Astrocyte (in vitro differentiated cells and primary cell): Measurements from ENCODE around the gene SMAD4. TPM values are rescaled to one million over a fixed set of nuclear protein-coding genes. Genes with fewer than 3 reads are reported as not detected.

Experiments used
- DNase-seq: peaks from one replicate; pipeline ENCODE4 v3.0.0-alpha.2; 2010; ENCODE audit warnings: low read depth
- FAIRE-seq: peaks from 2 replicates; lab custom pipeline; 2011; peaks lifted over from hg19 to GRCh38; lab: Jason Lieb, UNC
- H2AFZ ChIP-seq: 2 replicates; pipeline ENCODE4 v1.6.0; 2012; ENCODE audit warnings: low read depth, low read length, inconsistent platforms
- H3K27ac ChIP-seq: 2 replicates; pipeline ENCODE4 v1.5.1; 2011; ENCODE audit warnings: low read depth, low read length, inconsistent platforms
- H3K27me3 ChIP-seq: 2 replicates; pipeline ENCODE4 v1.6.0; 2011; ENCODE audit warnings: low read length, inconsistent platforms; ENCODE audit not compliant: insufficient read depth
- H3K36me3 ChIP-seq: 2 replicates; pipeline ENCODE4 v1.5.1; 2011; ENCODE audit warnings: low read length, inconsistent platforms; ENCODE audit not compliant: insufficient read depth
- H3K4me1 ChIP-seq: 2 replicates; pipeline ENCODE4 v1.5.1; 2011; ENCODE audit warnings: low read length, inconsistent platforms; ENCODE audit not compliant: insufficient read depth
- H3K4me2 ChIP-seq: 2 replicates; pipeline ENCODE4 v1.6.0; 2012; ENCODE audit warnings: low read length, inconsistent platforms
- H3K4me3 ChIP-seq: 2 replicates; pipeline ENCODE4 v1.5.1; 2011; ENCODE audit warnings: low read depth, mild to moderate bottlenecking, low read length, inconsistent platforms; ENCODE audit not compliant: insufficient read depth
- H3K79me2 ChIP-seq: 2 replicates; pipeline ENCODE4 v1.6.0; 2012; ENCODE audit warnings: mild to moderate bottlenecking, low read length, inconsistent platforms; ENCODE audit not compliant: insufficient read depth
- H3K9ac ChIP-seq: 2 replicates; pipeline ENCODE4 v1.6.0; 2012; ENCODE audit warnings: mild to moderate bottlenecking, low read length, inconsistent platforms
- H3K9me3 ChIP-seq: 2 replicates; pipeline ENCODE4 v1.5.1; 2012; ENCODE audit warnings: low read depth, mild to moderate bottlenecking, low read length, inconsistent platforms; ENCODE audit not compliant: insufficient read depth
- H4K20me1 ChIP-seq: 2 replicates; pipeline ENCODE4 v1.6.0; 2012; ENCODE audit warnings: low read length, inconsistent platforms; ENCODE audit not compliant: insufficient read depth
- H3K27ac Mint-ChIP-seq: one replicate; pipeline ENCODE4 v1.8.0; 2021; ENCODE audit warnings: mild to moderate bottlenecking, mixed read lengths; ENCODE audit not compliant: unreplicated experiment
- H3K27me3 Mint-ChIP-seq: one replicate; pipeline ENCODE4 v1.8.0; 2021; ENCODE audit warnings: low read depth, mixed read lengths; ENCODE audit not compliant: unreplicated experiment
- H3K36me3 Mint-ChIP-seq: one replicate; pipeline ENCODE4 v1.8.0; 2021; ENCODE audit warnings: low read depth, mixed read lengths; ENCODE audit not compliant: unreplicated experiment
- H3K4me1 Mint-ChIP-seq: one replicate; pipeline ENCODE4 v1.8.0; 2021; ENCODE audit warnings: low read depth, mixed read lengths; ENCODE audit not compliant: unreplicated experiment
- H3K4me3 Mint-ChIP-seq: one replicate; pipeline ENCODE4 v1.8.0; 2021; ENCODE audit warnings: mild to moderate bottlenecking, moderate library complexity, mixed read lengths; ENCODE audit not compliant: unreplicated experiment
- H3K9me3 Mint-ChIP-seq: one replicate; pipeline ENCODE4 v1.8.0; 2021; ENCODE audit warnings: mild to moderate bottlenecking, mixed read lengths; ENCODE audit not compliant: unreplicated experiment
- EZH2 ChIP-seq: IDR thresholded peaks from 2 replicates; pipeline ENCODE4 v1.6.1; 2012; ENCODE audit warnings: mild to moderate bottlenecking, low read length, inconsistent platforms; ENCODE audit not compliant: insufficient read depth
- total RNA-seq: library from RNA; stranded (reverse); gene quantifications from 2 replicates; pipeline ENCODE4 v1.2.1, GENCODE V29; 2021
- TF ChIP-seq, protein P1 (sequence below): IDR thresholded peaks from 2 replicates; pipeline ENCODE4 v1.5.1; 2011; ENCODE audit warnings: low read depth, mild to moderate bottlenecking, inconsistent platforms, low read length, moderate library complexity; ENCODE audit not compliant: insufficient read depth

Gene SMAD4
- total RNA-seq, 1 donor from 2014 or later = 87.7 TPM

DNA sequence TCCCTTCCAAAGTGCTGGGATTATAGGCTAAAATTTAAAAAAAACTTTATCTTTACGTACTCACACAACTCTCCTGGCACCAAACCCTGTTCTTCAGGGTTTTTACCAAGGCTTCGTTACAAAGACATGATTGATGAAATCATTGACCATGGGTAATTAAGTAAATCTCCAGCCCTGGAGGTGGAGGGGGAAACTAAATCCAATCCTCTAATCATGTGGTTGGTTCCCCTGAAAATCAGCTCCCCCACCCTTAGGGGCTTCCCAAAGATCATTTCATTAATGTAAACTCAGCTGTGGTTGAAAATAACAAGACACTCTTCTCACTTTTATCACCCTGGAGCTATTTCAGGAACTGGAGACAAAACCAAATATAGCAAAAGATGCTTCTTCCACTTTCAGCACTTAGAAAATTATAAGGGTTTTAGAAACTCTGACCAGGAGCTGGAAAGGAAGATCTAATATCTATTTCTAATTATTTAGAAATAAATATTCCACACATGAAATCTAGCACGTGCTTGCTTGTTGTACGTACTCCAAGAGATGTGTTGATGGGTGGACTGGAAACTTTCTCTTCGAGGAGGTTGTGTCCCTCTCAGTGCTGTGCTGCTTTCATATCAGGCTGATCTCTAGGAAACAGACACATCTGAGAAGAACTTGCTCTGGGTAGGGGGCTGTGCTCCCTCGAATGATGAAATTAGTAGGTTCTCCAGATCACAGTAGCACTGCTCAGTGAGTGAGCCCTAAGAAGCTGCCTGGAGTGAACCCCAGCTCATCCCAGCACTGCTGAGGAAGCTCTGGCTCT lies 67.2 kb downstream of the SMAD4 start:
- Mint-ChIP-seq H3K4me3 (no peak overlapping the region), H3K27me3 (no peaks in the 10 kb centered on the region), H3K27ac (no peak overlapping the region), H3K36me3 (peaks cover 2% of the 10 kb centered on the region), H3K4me1 (no peaks in the 10 kb centered on the region), H3K9me3 (peaks cover 4% of the 10 kb centered on the region)
- Histone ChIP-seq H3K27me3 (no peaks in the 10 kb centered on the region), H3K4me3 (no peak overlapping the region), H3K36me3 (no peaks in the 10 kb centered on the region), H3K9ac (no peak overlapping the region), H3K9me3 (no peaks in the 10 kb centered on the region), H3K79me2 (no peaks in the 10 kb centered on the region), H2AFZ (no peak overlapping the region), H3K4me1 (no peaks in the 10 kb centered on the region), H3K4me2 (no peak overlapping the region), H3K27ac (no peak overlapping the region), H4K20me1 (no peaks in the 10 kb centered on the region)
- DNase-seq = no peak
- FAIRE-seq = no peak
- no peak for TF ChIP-seq EZH2
- TF ChIP-seq, protein P1, sequence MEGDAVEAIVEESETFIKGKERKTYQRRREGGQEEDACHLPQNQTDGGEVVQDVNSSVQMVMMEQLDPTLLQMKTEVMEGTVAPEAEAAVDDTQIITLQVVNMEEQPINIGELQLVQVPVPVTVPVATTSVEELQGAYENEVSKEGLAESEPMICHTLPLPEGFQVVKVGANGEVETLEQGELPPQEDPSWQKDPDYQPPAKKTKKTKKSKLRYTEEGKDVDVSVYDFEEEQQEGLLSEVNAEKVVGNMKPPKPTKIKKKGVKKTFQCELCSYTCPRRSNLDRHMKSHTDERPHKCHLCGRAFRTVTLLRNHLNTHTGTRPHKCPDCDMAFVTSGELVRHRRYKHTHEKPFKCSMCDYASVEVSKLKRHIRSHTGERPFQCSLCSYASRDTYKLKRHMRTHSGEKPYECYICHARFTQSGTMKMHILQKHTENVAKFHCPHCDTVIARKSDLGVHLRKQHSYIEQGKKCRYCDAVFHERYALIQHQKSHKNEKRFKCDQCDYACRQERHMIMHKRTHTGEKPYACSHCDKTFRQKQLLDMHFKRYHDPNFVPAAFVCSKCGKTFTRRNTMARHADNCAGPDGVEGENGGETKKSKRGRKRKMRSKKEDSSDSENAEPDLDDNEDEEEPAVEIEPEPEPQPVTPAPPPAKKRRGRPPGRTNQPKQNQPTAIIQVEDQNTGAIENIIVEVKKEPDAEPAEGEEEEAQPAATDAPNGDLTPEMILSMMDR = no peak

DNA sequence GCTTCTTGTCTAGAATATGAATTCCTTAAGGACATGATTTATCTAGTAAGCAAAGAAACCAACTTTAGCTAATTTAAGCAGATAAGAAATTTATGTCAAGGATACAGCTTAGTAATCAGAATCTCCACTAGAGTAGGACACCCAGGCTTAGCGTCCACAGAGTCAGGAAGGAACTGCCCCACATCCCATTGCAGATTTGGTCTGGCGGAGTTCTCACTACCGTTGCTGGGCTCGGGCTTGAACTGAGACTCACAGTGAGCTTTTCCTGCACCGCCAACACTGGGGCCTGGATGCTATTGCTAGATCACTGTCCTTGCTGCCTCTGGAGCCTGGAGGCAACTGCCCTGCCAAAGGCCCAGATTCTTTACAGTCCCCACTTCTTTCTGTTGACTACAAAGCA lies 68.1 kb downstream of the SMAD4 start:
- Histone ChIP-seq H3K4me2 (no peak overlapping the region), H3K36me3 (no peaks in the 10 kb centered on the region), H3K27ac (no peak overlapping the region), H3K4me3 (no peak overlapping the region), H3K27me3 (no peaks in the 10 kb centered on the region), H3K4me1 (no peaks in the 10 kb centered on the region), H4K20me1 (no peaks in the 10 kb centered on the region), H2AFZ (no peak overlapping the region), H3K9me3 (no peaks in the 10 kb centered on the region), H3K79me2 (no peaks in the 10 kb centered on the region), H3K9ac (no peak overlapping the region)
- TF ChIP-seq EZH2 = no peak
- TF ChIP-seq, protein P1 = no peak
- no peak for DNase-seq
- H3K9me3 Mint-ChIP-seq = peaks cover 3% of the 10 kb centered on the region
- H3K4me1 Mint-ChIP-seq = no peaks in the 10 kb centered on the region
- no peak overlapping the region for H3K4me3 Mint-ChIP-seq
- no peak for FAIRE-seq
- H3K27me3 Mint-ChIP-seq = no peaks in the 10 kb centered on the region
- H3K27ac Mint-ChIP-seq = no peak overlapping the region
- H3K36me3 Mint-ChIP-seq = peaks cover 2% of the 10 kb centered on the region

DNA sequence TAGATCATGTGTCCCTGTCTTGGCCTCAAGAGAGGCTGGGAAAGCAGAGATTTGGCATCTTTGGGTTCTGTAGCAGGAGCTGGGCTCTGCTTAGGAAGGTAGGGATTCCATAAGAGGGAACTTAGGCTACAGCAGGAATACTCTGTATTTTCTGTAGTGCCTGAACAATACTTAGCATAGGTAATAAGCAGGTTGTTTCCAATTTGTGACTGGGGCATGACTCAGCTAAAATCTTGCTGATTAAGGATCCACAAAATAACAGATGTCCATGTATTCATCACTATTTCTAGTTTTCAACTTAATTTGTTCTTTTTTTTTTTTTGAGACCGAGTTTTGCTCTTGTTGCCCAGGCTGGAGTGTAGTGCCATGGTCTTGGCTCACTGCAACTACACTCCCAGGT lies 68.5 kb downstream of the SMAD4 start:
- Histone ChIP-seq H3K36me3 (no peaks in the 10 kb centered on the region), H3K9me3 (no peaks in the 10 kb centered on the region), H4K20me1 (no peaks in the 10 kb centered on the region), H3K4me2 (no peak overlapping the region), H3K79me2 (no peaks in the 10 kb centered on the region), H3K4me3 (no peak overlapping the region), H2AFZ (no peak overlapping the region), H3K9ac (no peak overlapping the region), H3K27ac (no peak overlapping the region), H3K4me1 (no peaks in the 10 kb centered on the region), H3K27me3 (no peaks in the 10 kb centered on the region)
- Mint-ChIP-seq H3K27ac (no peak overlapping the region), H3K36me3 (peaks cover 2% of the 10 kb centered on the region), H3K4me3 (no peak overlapping the region), H3K4me1 (no peaks in the 10 kb centered on the region), H3K9me3 (no peaks in the 10 kb centered on the region), H3K27me3 (no peaks in the 10 kb centered on the region)
- FAIRE-seq (no peak), DNase-seq (no peak)
- TF ChIP-seq, protein P1 = no peak
- no peak for TF ChIP-seq EZH2
